GM19240 (cell line): ENCODE data around the gene LRP1.

Experiments used
- DNase-seq: peaks from one replicate; pipeline ENCODE4 v3.0.0; 2011; ENCODE audit warnings: low spot score; ENCODE audit not compliant: insufficient read length

LRP1 gene

DNA sequence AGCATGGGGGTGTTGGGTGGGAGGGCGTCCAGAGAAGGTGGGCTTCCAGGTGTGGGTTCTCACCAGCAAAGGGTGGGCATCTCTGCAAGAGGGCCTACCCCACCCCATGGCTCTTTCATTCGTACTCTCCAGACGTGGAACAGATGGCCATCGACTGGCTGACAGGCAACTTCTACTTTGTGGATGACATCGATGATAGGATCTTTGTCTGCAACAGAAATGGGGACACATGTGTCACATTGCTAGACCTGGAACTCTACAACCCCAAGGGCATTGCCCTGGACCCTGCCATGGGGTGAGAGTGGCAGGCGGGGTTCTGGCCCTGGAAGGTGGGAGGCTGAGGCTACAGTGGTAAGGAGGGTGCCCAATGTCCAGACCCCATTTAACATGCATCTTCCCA is 25.8 kb downstream of the LRP1 start:
- DNase-seq: no peak

DNA sequence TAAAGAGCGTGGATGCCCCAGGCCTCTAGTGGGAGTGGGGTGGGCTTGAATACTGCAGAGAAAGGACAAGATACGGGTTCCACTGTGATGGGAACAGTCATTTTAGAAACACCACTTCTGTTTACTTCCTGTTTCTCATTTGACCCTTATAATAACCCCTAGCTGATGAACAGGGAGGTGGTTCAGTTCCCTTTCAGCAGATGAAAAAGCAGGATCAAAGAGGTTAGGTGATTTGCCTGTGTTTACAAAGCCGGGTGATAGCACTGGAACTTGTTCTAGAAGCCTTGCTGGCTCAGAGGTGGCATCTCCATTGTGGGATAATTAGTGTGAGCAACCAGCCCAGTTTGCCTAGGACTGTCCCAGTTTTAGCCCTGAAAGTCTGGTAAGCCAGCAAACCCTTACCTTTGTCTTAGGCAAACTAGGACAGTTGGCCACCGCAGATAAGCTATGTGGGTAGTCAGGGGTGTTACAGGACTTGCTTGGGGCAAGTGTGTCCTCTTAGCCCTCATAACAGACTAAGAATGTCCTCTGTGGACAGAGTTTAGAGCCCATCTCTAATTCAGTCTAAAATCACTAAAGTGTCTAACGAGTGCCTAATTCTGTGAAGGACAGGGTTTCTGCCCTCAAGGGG is 26.6 kb downstream of the LRP1 start:
- no peak for DNase-seq

DNA sequence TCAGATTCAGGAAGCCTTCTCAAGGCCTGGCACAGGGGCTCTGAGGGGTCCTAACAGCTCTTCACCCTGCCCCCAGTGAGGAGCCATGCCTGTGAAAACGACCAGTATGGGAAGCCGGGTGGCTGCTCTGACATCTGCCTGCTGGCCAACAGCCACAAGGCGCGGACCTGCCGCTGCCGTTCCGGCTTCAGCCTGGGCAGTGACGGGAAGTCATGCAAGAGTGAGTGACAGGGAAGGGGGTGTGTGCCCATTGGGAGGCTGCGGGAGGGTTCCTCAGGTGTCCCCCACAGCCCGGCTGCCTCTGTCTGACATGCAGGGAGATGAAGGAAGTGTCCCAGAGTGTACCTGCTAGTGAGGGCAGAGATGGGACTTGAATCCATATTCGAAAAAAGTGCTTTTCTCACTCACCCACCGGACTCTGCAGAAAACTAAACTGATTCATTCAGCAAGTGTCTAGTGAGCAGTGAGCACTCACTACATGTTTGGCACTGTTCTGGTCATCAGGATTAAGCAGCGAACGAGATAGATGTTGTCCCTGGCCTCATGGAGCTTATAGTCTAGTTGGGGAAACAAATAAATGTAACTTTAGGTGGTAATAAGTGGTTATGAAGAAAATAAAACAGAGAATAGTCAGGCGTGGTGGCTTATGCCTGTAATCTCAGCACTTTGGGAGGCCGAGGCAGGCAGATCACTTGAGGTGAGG is 28.6 kb downstream of the LRP1 start:
- DNase-seq: no peak

DNA sequence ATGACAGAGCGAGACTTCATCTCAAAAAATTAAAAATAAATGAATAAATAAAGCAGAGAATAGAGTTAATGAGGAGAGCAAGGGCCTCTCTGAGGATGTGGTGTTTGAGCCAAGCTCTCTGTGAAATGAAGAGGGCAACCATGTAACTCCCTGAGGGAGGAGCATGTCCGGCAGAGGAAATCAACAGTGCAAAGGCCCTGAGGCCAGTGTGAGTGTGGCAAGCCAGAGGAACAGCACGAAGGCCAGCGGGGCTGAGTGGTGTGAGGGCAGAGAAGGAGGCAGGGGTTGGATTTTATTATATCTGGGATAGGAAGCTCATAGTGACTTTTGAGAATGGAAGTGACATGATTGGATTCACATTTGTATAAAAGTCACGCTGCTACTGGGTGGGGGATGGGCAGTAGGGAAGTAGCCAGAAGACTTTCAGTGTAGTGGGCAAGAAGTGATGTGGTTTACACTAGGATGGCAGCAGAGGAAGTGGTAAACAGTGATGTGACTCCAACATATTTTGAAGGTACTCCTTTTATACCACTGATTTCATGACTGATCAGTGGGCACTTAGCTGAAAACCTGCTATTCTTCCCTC is 29.4 kb downstream of the LRP1 start:
- DNase-seq: no peak

DNA sequence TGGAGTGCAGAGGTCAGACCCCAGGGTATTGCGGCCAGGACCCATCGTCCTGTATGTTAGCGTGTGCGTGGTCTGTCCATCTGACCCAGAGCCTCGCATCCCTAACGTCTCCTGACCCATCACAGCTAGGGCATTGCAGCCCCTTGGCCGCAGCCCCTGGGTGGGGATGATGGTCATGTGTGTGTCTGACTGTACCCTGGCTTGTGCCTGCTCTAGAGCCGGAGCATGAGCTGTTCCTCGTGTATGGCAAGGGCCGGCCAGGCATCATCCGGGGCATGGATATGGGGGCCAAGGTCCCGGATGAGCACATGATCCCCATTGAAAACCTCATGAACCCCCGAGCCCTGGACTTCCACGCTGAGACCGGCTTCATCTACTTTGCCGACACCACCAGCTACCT is 29.9 kb downstream of the LRP1 start:
- DNase-seq: no peak

DNA sequence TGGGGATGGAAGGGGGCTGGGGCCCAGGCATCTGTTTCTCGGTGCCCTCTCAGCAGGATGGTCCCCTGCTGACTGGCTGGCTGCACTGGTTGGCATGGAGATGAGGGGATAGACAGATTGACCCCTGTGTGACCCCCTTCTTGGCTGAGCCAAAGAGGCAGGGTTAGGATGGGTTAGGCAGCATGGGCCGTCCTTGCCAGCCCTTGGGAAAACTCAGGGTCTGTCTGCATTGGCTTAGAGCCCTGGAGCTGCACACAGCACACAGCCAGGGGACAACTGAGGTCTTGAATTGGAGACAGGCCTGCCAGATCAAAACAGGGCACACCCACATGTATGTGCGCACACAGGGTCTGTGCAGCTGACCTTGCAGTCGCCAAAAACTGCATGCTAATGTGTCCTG is 30.4 kb downstream of the LRP1 start:
- DNase-seq: no peak

DNA sequence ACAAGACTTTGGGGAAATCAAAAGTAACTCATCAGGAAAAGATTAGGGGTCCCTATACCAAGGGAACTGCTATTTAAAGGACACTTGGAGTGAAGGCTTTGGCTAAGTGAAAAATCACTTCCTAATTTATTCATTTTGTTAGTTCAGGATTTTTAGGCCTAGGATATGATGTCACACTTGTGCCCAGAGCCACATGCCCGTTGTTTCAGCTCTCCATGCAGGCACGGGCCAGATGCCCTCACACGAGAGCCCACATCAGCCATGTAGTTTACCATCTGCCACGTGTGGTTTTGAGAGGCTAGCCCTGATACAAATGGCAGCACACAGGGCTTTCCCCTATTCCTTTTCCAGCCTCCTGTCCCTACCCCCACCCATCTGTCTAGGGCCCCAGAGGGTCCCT is 31.0 kb downstream of the LRP1 start:
- no peak for DNase-seq

DNA sequence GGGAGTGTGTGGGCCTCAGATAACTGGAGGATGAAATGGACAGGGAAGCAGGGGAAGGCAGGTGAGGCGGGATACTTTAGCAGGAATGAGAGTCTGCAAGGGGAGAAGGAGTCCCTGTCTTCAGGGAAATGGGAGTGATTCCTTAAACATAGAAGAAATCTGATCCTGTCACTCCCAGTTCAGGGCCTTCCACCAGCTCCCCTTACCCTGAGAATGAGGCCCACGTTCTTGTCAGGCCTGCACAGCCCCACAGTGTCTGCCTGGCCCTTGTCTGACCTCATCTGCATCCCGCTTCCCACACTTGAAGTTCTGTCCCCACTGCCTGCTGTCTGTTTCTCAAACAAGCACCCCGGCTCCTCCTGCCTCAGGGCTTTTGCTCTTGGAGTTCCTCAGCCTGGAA is 31.8 kb downstream of the LRP1 start:
- DNase-seq: no peak

DNA sequence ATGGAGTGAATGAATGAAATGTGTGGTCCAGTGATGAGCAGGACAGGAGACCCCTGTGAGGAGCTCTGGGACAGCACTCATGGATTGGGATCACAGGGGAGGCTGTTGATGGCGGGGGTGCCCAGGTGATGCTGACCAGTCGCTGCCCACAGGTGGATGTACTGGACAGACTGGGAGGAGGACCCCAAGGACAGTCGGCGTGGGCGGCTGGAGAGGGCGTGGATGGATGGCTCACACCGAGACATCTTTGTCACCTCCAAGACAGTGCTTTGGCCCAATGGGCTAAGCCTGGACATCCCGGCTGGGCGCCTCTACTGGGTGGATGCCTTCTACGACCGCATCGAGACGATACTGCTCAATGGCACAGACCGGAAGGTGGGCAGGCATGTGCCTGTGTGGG is 32.5 kb downstream of the LRP1 start:
- no peak for DNase-seq

DNA sequence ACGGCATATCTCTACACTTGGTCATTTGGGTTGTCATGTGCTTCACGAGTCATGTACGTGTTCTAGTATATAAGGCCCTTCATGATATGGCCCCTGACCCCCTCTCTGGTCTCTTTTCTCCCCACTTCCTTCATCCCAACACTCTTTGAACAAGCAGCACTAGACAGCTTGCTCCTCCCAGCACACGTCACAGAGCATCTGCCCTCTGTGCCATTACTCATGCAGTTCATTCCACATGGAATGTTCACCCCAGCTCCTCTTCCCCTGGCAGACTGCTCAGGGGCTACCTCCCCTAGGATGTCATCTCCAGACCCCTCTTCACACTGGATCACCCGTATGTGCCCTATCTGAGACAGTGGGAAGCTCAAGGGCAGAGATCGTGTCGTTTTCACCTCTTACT is 33.2 kb downstream of the LRP1 start:
- no peak for DNase-seq

DNA sequence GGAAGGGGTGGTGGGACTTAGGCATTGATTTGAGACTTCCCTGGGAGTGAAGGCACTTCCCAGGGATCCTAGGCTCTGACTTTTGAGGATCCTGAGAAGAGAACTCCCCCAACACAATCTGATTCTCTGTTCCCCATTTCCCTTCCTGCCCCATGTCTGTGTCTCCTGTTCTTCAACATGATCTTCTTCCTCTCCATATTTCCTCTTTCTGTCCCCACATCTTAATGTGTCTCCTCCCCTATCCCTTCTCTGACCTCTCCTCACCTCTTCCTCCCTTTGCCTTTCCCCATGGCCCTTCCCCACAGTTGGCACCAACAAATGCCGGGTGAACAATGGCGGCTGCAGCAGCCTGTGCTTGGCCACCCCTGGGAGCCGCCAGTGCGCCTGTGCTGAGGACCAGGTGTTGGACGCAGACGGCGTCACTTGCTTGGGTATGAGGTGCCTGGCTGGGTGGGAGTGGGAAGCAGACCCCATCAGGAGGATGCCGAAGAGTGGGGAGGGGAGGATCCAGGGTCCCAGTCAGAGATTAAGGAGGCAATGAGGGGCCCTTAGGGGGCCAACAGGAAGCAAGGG is 34.4 kb downstream of the LRP1 start:
- DNase-seq: no peak

DNA sequence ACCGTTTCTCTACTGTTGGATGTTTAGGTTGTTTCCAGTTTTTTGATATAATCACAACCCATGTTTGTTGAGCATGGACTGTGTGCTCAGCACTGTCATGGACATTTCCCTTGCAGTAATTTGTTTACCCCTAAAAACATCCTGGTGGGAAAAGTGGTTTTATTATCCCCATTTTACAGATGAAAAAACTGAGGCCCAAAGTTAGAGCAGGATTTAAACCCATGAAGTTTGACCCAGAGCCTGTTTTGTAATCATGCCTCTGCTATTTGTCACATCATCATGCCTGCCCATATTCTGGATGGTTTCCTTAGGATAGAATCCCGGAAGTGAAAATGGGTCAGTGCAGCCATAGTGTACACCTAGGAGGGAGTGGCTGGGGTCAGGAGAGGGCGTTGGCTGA is 36.2 kb downstream of the LRP1 start:
- DNase-seq: no peak

DNA sequence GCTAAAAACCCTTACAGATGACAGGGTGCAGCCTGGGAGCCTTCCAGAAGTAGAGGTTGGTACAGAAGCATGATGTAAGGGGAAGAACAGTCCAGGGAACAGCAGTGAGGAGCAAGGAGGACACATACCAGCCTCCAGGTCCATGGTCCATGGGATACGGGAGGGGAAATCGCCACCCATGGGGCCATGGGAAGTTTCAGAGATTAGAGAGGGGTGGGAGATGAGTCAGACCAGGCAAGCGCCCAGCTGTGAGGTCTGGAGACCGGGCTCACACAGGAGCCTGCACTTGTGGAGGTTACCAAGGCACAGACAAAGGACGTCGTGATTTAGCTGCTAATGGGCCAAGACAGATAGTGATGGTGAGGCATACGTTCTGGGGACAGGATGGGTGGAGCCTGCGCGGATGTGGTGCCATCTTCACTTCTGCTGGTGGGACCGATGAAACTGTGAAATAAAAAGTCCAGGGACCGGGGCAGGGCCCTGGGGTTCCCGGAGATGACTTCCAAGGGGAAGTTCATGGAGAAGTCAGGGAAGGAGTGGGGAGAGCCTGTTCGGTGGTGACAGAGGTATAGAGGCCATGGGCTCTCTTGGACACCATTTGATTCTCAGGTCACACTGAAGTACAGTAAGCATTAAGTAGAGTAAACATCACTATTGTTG is 36.8 kb downstream of the LRP1 start:
- no peak for DNase-seq

DNA sequence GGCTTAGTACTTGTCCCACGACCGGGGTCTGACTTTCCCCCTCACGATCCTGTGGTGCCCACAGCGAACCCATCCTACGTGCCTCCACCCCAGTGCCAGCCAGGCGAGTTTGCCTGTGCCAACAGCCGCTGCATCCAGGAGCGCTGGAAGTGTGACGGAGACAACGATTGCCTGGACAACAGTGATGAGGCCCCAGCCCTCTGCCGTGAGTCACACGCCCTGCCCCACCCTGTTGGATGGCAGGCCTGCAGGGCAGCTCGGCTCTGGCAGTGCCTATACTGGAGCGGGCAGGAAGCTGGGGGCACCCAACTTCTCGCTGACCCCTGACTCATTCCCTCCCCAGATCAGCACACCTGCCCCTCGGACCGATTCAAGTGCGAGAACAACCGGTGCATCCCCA is 37.5 kb downstream of the LRP1 start:
- no peak for DNase-seq

DNA sequence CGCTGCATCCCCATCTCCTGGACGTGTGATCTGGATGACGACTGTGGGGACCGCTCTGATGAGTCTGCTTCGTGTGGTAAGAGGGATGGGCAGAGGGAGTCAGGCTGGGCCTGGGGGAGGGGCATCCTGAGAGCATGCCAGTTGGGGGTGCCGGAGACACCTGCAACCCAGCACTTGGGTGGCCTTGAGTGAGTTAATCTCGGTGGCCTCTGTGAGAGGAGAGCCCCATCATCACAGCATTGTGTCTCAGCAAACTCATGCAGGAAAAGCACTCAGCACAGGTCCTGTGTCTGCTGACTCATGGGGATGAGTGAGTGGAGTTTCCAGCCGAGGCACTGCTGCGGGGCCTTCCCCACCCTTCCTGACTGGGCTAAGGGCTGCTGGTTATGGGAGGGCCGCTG is 38.7 kb downstream of the LRP1 start:
- no peak for DNase-seq

DNA sequence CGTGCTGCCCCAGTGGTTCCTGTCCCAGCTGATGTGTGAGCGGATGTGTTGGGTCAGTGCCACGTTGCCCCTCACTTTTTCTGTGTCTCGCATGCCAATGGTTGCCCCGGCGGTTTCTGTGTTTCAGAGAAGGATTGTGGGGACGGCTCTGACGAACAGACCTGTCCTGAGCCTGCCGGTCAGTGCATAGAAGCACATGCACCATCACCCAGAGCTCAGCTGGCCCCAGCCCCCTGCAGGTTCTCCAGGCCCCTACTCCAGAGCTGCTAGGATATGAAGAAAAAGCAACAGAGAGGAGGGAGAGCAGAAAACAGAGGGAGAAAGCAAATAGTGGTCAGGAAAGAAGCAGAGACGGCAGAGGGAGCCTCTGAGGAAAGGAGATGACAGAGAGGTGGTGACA is 39.8 kb downstream of the LRP1 start:
- no peak for DNase-seq

DNA sequence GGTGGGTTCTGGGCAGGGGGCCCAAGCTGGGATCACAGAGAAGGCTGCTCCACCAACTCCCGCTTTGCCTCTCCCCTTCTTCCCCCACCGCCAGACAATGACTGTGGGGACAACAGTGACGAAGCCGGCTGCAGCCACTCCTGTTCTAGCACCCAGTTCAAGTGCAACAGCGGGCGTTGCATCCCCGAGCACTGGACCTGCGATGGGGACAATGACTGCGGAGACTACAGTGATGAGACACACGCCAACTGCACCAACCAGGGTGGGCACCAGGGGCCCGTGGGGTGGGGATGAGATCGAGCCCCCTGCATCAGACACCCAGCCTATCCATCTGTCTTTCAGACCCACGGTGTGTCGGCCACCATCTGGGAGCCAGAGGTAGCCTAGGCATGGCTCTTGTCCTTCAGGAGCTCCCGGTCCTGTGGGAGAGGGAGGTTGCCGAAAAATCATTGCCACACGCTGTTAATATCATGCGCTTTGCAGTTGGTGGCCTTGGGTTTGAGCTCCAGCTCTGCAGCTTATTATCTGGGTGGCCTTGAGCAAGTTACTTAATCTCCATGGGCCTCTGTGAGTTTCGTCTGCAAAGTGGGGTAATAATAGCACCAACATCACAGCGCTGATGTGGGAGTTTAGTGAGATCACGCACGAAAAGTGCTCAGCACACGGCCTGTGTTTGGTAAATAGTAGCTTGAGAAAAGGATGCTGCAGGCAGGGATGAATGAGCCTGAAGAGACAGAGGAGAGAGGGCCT is 40.9 kb downstream of the LRP1 start:
- DNase-seq: no peak

DNA sequence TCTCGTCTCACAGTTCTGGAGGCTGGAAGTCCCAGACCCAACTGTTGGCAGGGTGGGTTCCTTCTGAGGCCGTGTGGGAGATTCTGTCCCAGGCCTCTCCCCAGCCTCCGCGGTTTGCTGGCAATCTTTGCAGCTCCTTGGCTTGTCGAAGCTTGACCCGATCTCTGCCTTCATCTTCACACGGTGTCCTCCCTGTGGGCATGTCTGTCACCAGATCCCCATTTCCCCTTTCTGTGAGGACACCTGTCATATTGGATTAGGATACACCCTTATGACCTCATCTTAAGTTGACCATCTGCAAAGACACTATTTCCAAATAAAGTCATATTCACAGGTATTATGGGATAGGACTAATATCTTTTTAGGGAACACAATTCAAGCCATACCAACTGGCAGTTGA is 41.7 kb downstream of the LRP1 start:
- no peak for DNase-seq

DNA sequence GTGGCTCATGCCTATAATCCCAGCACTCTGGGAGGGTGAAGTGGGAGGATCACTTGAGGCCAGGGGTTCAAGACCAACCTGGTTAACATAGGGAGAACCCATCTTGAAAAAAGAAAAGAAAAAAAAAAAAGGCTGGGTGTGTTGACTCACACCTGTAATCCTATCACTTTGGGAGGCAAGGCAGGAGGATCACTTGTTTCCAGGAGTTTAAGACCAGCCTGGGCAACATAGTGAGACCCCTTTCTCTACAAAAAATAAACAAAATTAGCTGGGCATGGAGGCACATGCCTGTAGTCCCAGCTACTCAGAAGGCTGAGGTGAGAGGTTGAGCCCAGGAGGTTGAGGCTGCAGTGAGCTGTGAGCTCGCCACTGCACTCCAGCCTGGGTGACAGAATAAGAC is 42.1 kb downstream of the LRP1 start:
- DNase-seq: no peak

DNA sequence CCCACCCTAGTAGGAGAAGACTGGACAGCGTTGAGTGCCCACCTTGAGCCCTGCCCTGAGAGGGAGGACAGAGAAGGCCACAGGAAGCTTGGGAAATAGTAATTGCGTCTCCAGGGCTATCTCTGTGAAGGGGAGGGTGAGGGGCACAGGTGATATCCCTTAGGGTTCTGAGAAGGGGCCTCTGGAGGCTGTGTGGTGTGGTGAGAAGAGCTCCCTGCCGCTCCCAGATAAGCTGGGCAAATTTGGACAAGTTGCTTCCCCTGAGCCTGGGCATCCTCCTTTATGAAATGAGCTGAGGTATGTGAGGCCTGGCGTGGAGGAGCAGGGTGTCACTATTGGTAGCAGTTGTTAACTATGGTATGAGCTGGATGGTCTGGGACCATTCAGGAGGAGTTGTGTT is 42.6 kb downstream of the LRP1 start:
- DNase-seq: no peak

DNA sequence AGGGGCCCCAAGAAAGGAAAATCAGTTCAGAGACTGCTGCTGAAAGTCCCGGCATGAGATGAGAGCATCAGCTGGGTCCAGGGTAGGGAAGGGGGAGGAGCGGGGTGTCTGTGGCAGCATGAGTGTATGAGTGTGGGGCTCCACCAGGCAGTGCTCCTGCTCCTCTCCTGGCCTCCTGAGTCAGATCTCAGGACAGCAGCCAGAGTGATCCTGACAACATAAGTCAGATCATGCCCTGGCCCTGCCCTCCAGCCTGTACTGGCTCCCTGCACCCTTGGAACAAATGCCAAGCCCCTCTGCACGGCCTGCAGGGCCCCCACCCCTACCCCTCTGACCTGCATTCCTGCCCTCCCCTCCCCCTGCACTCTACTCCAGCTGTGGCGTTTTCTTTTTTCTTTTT is 43.4 kb downstream of the LRP1 start:
- no peak for DNase-seq

DNA sequence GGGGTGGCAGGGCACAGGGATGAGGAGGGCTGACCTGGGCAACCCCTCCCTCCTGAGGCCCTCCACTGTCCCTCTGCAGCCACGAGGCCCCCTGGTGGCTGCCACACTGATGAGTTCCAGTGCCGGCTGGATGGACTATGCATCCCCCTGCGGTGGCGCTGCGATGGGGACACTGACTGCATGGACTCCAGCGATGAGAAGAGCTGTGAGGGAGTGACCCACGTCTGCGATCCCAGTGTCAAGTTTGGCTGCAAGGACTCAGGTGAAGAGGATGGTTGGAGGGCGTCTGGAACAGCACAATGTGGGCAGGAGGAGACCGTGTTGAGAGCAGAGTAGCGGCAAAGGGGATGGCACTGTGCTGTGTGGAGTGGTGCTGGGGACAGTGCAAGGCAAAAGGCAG is 44.8 kb downstream of the LRP1 start:
- no peak for DNase-seq
